ENCODE data around the gene AP5B1. TPM values are rescaled to one million over a fixed set of nuclear protein-coding genes. Genes with fewer than 3 reads are reported as not detected.

The AP5B1 gene
- total RNA-seq, 1 donor from 2014 or later = 3.6 TPM

DNA sequence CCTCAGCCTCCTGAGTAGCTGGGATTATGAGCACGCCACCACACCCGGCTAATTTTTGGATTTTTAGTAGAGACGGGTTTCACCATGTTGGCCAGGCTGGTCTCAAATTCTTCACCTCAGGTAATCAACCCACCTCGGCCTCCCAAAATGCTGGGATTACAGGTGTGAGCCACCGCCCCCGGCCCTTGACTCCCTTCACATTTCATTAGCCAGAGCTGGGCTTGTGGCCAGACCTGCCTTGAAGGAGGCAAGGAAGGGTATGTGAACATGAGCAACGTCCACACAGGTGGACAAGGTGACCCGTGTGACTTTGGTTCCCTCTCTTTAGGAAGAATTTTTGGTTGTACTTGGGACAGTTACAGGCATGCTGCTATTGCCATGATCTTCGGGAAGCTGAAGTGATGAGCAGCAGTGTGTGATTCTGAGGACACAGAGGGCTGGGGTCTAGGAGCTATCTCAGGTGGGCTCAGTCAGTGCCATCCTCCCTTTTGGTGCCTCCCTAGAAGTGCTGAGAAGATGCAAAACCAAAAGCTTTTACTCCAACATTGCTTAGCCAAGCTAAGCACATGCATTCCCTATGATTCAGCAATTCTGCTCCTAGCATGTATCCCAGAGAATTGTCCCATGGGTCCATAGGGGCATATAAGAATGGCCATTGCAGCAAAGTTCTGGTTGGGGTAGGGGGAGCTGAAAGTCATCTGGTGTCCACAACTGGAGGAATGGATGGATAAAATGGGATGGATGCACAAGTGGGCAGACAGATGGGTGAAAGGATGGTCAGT, 6.1 kb downstream of the AP5B1 start:
- no peaks in the 10 kb centered on the region for H3K79me2 ChIP-seq (ENCODE audit: low read depth)
- no peak overlapping the region for H3K4me3 ChIP-seq
- no peak overlapping the region for H3K27ac ChIP-seq
- Mint-ChIP-seq H3K9me3 (no peaks in the 10 kb centered on the region), H3K36me3 (peaks cover 7% of the 10 kb centered on the region), H3K27me3 (ENCODE audit: insufficient read depth, low read depth) (peaks cover 3% of the 10 kb centered on the region), H3K4me1 (no peaks in the 10 kb centered on the region), H3K4me3 (no peak overlapping the region), H3K27ac (no peak overlapping the region)
- H4K20me1 ChIP-seq (ENCODE audit: low read depth) = no peaks in the 10 kb centered on the region
- H3K36me3 ChIP-seq = no peaks in the 10 kb centered on the region
- TF ChIP-seq EZH2 (IDR thresholded peaks at IDR 0.05) = no peak
- TF ChIP-seq EZH2phosphoT487 (IDR thresholded peaks at IDR 0.05) = no peak
- TF ChIP-seq, protein P1, sequence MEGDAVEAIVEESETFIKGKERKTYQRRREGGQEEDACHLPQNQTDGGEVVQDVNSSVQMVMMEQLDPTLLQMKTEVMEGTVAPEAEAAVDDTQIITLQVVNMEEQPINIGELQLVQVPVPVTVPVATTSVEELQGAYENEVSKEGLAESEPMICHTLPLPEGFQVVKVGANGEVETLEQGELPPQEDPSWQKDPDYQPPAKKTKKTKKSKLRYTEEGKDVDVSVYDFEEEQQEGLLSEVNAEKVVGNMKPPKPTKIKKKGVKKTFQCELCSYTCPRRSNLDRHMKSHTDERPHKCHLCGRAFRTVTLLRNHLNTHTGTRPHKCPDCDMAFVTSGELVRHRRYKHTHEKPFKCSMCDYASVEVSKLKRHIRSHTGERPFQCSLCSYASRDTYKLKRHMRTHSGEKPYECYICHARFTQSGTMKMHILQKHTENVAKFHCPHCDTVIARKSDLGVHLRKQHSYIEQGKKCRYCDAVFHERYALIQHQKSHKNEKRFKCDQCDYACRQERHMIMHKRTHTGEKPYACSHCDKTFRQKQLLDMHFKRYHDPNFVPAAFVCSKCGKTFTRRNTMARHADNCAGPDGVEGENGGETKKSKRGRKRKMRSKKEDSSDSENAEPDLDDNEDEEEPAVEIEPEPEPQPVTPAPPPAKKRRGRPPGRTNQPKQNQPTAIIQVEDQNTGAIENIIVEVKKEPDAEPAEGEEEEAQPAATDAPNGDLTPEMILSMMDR (IDR thresholded peaks at IDR 0.05) = no peak
- no peaks in the 10 kb centered on the region for H3F3A ChIP-seq (ENCODE audit: low read depth)
- H2AFZ ChIP-seq (replicated peaks) = no peak overlapping the region
- no peaks in the 10 kb centered on the region for H3K4me1 ChIP-seq
- no peak overlapping the region for H3K9ac ChIP-seq
- no peaks in the 10 kb centered on the region for H3K9me3 ChIP-seq (ENCODE audit: low read depth)
- no peaks in the 10 kb centered on the region for H3K27me3 ChIP-seq
- no peak for DNase-seq (ENCODE audit: low spot score)
- no peak overlapping the region for H3K4me2 ChIP-seq

DNA sequence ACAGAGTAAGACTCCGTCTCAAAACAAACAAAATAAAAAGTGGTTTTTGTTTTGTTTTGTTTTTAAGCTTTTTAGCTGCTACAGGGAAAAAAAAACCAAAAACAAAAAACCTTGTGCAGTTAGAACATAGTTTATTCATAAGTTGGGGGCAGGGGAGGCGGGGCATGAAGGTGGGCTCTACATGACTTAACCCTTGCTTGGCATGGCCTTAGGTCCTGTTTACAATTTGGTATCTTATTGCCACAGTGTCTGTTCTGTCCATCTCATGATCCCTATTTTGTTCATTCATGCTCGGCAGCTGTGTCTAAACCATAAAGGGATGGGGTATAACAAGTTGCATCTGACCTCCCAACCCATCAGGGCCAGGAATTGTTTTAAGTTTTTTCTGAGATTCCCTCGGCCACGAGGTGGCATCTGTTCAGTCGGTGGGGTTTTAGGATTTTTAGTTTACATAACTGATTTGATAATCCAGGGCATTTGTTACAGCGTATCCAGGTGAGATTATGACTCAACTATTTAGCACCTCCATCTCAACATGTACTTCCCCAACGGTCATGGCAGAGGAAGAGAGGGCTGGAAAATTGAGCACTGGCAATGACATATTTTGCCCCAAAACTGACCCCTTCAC, 6.9 kb downstream of the AP5B1 start:
- Histone ChIP-seq H3K27me3 (no peaks in the 10 kb centered on the region), H4K20me1 (ENCODE audit: low read depth) (no peaks in the 10 kb centered on the region), H3K4me1 (no peaks in the 10 kb centered on the region), H3K9ac (no peak overlapping the region), H3K79me2 (ENCODE audit: low read depth) (no peaks in the 10 kb centered on the region), H3K4me2 (no peak overlapping the region), H2AFZ (replicated peaks) (no peak overlapping the region), H3K27ac (no peak overlapping the region), H3F3A (ENCODE audit: low read depth) (no peaks in the 10 kb centered on the region), H3K9me3 (ENCODE audit: low read depth) (no peaks in the 10 kb centered on the region), H3K4me3 (no peak overlapping the region), H3K36me3 (no peaks in the 10 kb centered on the region)
- H3K36me3 Mint-ChIP-seq = peaks cover 7% of the 10 kb centered on the region
- peaks cover 3% of the 10 kb centered on the region for H3K27me3 Mint-ChIP-seq (ENCODE audit: insufficient read depth, low read depth)
- no peaks in the 10 kb centered on the region for H3K9me3 Mint-ChIP-seq
- TF ChIP-seq EZH2 (IDR thresholded peaks at IDR 0.05) = no peak
- no peak for TF ChIP-seq EZH2phosphoT487 (IDR thresholded peaks at IDR 0.05)
- TF ChIP-seq, protein P1 (IDR thresholded peaks at IDR 0.05) = no peak
- no peaks in the 10 kb centered on the region for H3K4me1 Mint-ChIP-seq
- no peak for DNase-seq (ENCODE audit: low spot score)
- no peak overlapping the region for H3K4me3 Mint-ChIP-seq
- no peak overlapping the region for H3K27ac Mint-ChIP-seq

DNA sequence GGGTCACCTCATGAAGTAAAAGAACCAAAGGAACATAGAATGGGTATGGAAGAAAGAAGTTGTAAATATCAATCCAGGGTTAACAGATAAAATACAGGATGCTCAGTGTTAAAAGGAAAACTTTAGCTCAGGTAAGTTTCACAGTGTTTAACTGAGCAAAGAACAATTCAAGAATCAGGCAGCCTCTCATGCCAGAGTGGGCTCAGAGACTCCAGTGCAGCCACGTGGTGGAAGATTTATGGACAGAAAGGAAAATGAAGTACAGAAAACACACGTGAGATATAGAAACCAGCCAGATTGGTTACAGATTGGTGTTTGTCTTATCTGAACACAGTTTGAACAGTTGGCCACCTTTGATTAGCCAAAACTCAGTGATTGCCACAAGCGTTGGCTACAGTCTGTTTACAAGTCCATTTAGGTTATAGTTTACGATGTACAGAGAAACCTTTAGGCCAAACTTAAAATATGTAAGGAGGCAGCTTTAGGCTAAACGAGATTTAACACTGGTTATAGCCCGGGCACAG, 9.1 kb downstream of the AP5B1 start:
- H3K9ac ChIP-seq = no peak overlapping the region
- Mint-ChIP-seq H3K36me3 (peaks cover 7% of the 10 kb centered on the region), H3K4me1 (no peaks in the 10 kb centered on the region), H3K4me3 (no peak overlapping the region), H3K27ac (no peak overlapping the region), H3K9me3 (no peaks in the 10 kb centered on the region), H3K27me3 (ENCODE audit: insufficient read depth, low read depth) (peaks cover 3% of the 10 kb centered on the region)
- no peak overlapping the region for H2AFZ ChIP-seq (replicated peaks)
- H3K9me3 ChIP-seq (ENCODE audit: low read depth) = no peaks in the 10 kb centered on the region
- H3K4me2 ChIP-seq = no peak overlapping the region
- no peaks in the 10 kb centered on the region for H3K4me1 ChIP-seq
- TF ChIP-seq, protein P1 (IDR thresholded peaks at IDR 0.05) = no peak
- no peak for TF ChIP-seq EZH2 (IDR thresholded peaks at IDR 0.05)
- no peak for TF ChIP-seq EZH2phosphoT487 (IDR thresholded peaks at IDR 0.05)
- H3K36me3 ChIP-seq = no peaks in the 10 kb centered on the region
- no peak overlapping the region for H3K27ac ChIP-seq
- H4K20me1 ChIP-seq (ENCODE audit: low read depth) = no peaks in the 10 kb centered on the region
- no peaks in the 10 kb centered on the region for H3K27me3 ChIP-seq
- no peak for DNase-seq (ENCODE audit: low spot score)
- H3K79me2 ChIP-seq (ENCODE audit: low read depth) = no peaks in the 10 kb centered on the region
- no peaks in the 10 kb centered on the region for H3F3A ChIP-seq (ENCODE audit: low read depth)
- no peak overlapping the region for H3K4me3 ChIP-seq
